Measurements from ENCODE around the gene C10orf105. TPM values are rescaled to one million over a fixed set of nuclear protein-coding genes. Genes with fewer than 3 reads are reported as not detected.
A peak's percentile ranks its signal among the peaks of the same experiment; 100 is the strongest.

C10orf105 gene
- polyA plus RNA-seq, 6 donors from 2014 or later: not detected

GRCh38 chr10:71756311-71757191 lies 37.0 kb upstream of the C10orf105 start:
- H3K27me3 Mint-ChIP-seq: no peaks in the 10 kb centered on the region
- no peak for DNase-seq
- peak overlapping the region; percentile 6 to 78 (median 56) for H3K4me3 Mint-ChIP-seq

GRCh38 chr10:71755179-71755879 lies 35.8 kb upstream of the C10orf105 start:
- Mint-ChIP-seq H3K27me3 (no peaks in the 10 kb centered on the region), H3K4me1 (peaks cover 53 to 81% (median 71%) of the 10 kb centered on the region in 3 donors), H3K36me3 (peaks cover 2 to 8% of the 10 kb centered on the region in 2 donors), H3K27ac (peak overlapping the region in 2 of 6 donors; percentile 54 to 80), H3K9me3 (no peaks in the 10 kb centered on the region), H3K4me3 (peak overlapping the region in 1 of 8 donors; percentile 44)
- DNase-seq: no peak
- ATAC-seq (ENCODE audit: low read depth in 2 of 2): no peak

More at GRCh38 chr10:71756311-71757191, 37.0 kb upstream of the C10orf105 start:
- Mint-ChIP-seq H3K27ac (peak overlapping the region; percentile 76 to 94 (median 85)), H3K36me3 (peaks cover 5 to 15% of the 10 kb centered on the region in 2 donors), H3K9me3 (no peaks in the 10 kb centered on the region), H3K4me1 (peaks cover 56 to 83% (median 73%) of the 10 kb centered on the region in 3 donors)
- ATAC-seq (ENCODE audit: low read depth in 2 of 2): peak; percentile 46 to 53

- Mint-ChIP-seq H3K4me1 (peaks cover 58 to 87% (median 76%) of the 10 kb centered on the region in 3 donors), H3K9me3 (no peaks in the 10 kb centered on the region), H3K27ac (peak overlapping the region in 3 of 6 donors; percentile 54 to 80 (median 75)), H3K27me3 (no peaks in the 10 kb centered on the region), H3K36me3 (peaks cover 0 to 7% of the 10 kb centered on the region in 2 donors), H3K4me3 (peak overlapping the region in 1 of 8 donors; percentile 48)
- no peak for DNase-seq
- no peak for ATAC-seq (ENCODE audit: low read depth in 2 of 2)
Observed at GRCh38 chr10:71754562-71754961, 35.0 kb upstream of the C10orf105 start.

GRCh38 chr10:71753960-71754505 lies 34.5 kb upstream of the C10orf105 start:
- Mint-ChIP-seq H3K9me3 (no peaks in the 10 kb centered on the region), H3K27ac (peak overlapping the region in 4 of 6 donors; percentile 75 to 94 (median 87)), H3K4me1 (peaks cover 61 to 92% (median 82%) of the 10 kb centered on the region in 3 donors), H3K4me3 (peak overlapping the region; percentile 48 to 88 (median 68)), H3K27me3 (no peaks in the 10 kb centered on the region), H3K36me3 (peaks cover 0 to 7% of the 10 kb centered on the region in 2 donors)
- DNase-seq (no peak), ATAC-seq (ENCODE audit: low read depth in 2 of 2) (no peak)

- H3K4me3 Mint-ChIP-seq: peak overlapping the region; percentile 60 to 88 (median 74)
- peaks cover 0 to 7% of the 10 kb centered on the region in 2 donors for H3K36me3 Mint-ChIP-seq
- peak overlapping the region in 5 of 6 donors; percentile 64 to 94 (median 80) for H3K27ac Mint-ChIP-seq
- ATAC-seq (ENCODE audit: low read depth in 2 of 2) (peak; percentile 7 to 13), DNase-seq (peak; percentile 50)
- peaks cover 68 to 96% (median 89%) of the 10 kb centered on the region in 3 donors for H3K4me1 Mint-ChIP-seq
- no peaks in the 10 kb centered on the region for H3K27me3 Mint-ChIP-seq
- peaks cover 0 to 2% (median 0%) of the 10 kb centered on the region in 7 donors for H3K9me3 Mint-ChIP-seq
Observed at GRCh38 chr10:71753091-71753959, 33.7 kb upstream of the C10orf105 start.

- peaks cover 74 to 96% (median 93%) of the 10 kb centered on the region in 3 donors for H3K4me1 Mint-ChIP-seq
- ATAC-seq (ENCODE audit: low read depth in 2 of 2) (no peak), DNase-seq (no peak)
- peaks cover 0 to 2% (median 0%) of the 10 kb centered on the region in 7 donors for H3K9me3 Mint-ChIP-seq
- H3K4me3 Mint-ChIP-seq: peak overlapping the region; percentile 60 to 88 (median 78)
- peak overlapping the region; percentile 80 to 94 (median 90) for H3K27ac Mint-ChIP-seq
- peaks cover 0 to 7% of the 10 kb centered on the region in 2 donors for H3K36me3 Mint-ChIP-seq
- H3K27me3 Mint-ChIP-seq: no peaks in the 10 kb centered on the region
Observed at GRCh38 chr10:71752391-71753090, 33.0 kb upstream of the C10orf105 start.

- Mint-ChIP-seq H3K36me3 (peaks cover 0 to 7% of the 10 kb centered on the region in 2 donors), H3K27ac (peak overlapping the region; percentile 80 to 94 (median 90)), H3K27me3 (no peaks in the 10 kb centered on the region), H3K4me3 (peak overlapping the region in 6 of 8 donors; percentile 35 to 88 (median 75)), H3K4me1 (peaks cover 76 to 96% (median 93%) of the 10 kb centered on the region in 3 donors), H3K9me3 (peaks cover 0 to 2% (median 0%) of the 10 kb centered on the region in 7 donors)
- DNase-seq (no peak), ATAC-seq (ENCODE audit: low read depth in 2 of 2) (no peak)
Observed at GRCh38 chr10:71751515-71752224, 32.1 kb upstream of the C10orf105 start.

GRCh38 chr10:71750986-71751385 lies 31.4 kb upstream of the C10orf105 start:
- H3K36me3 Mint-ChIP-seq: peaks cover 0 to 7% of the 10 kb centered on the region in 2 donors
- H3K9me3 Mint-ChIP-seq: peaks cover 0 to 2% (median 0%) of the 10 kb centered on the region in 7 donors
- H3K27me3 Mint-ChIP-seq: no peaks in the 10 kb centered on the region
- H3K27ac Mint-ChIP-seq: peak overlapping the region; percentile 79 to 99 (median 94)
- peak overlapping the region in 7 of 8 donors; percentile 58 to 85 (median 74) for H3K4me3 Mint-ChIP-seq
- DNase-seq (no peak), ATAC-seq (ENCODE audit: low read depth in 2 of 2) (no peak)
- peaks cover 75 to 96% (median 93%) of the 10 kb centered on the region in 3 donors for H3K4me1 Mint-ChIP-seq

GRCh38 chr10:71750124-71750841 lies 30.7 kb upstream of the C10orf105 start:
- no peak for ATAC-seq (ENCODE audit: low read depth in 2 of 2)
- DNase-seq: no peak
- peaks cover 0 to 7% of the 10 kb centered on the region in 2 donors for H3K36me3 Mint-ChIP-seq
- H3K27me3 Mint-ChIP-seq: no peaks in the 10 kb centered on the region
- H3K9me3 Mint-ChIP-seq: peaks cover 0 to 2% (median 0%) of the 10 kb centered on the region in 7 donors
- peaks cover 78 to 98% (median 97%) of the 10 kb centered on the region in 3 donors for H3K4me1 Mint-ChIP-seq
- H3K27ac Mint-ChIP-seq: peak overlapping the region; percentile 83 to 99 (median 94)
- peak overlapping the region in 7 of 8 donors; percentile 58 to 85 (median 79) for H3K4me3 Mint-ChIP-seq

- peaks cover 0 to 7% of the 10 kb centered on the region in 2 donors for H3K36me3 Mint-ChIP-seq
- ATAC-seq (ENCODE audit: low read depth in 2 of 2): no peak
Observed at GRCh38 chr10:71749396-71749795, 29.8 kb upstream of the C10orf105 start.

More at GRCh38 chr10:71749396-71749795, 29.8 kb upstream of the C10orf105 start:
- DNase-seq: no peak
- H3K9me3 Mint-ChIP-seq: peaks cover 0 to 2% (median 0%) of the 10 kb centered on the region in 7 donors
- peak overlapping the region in 6 of 8 donors; percentile 25 to 85 (median 76) for H3K4me3 Mint-ChIP-seq
- peak overlapping the region in 4 of 6 donors; percentile 93 to 99 (median 96) for H3K27ac Mint-ChIP-seq
- no peaks in the 10 kb centered on the region for H3K27me3 Mint-ChIP-seq
- H3K4me1 Mint-ChIP-seq: peaks cover 82 to 93% (median 92%) of the 10 kb centered on the region in 3 donors

Data from naive B cell (primary cell).